Germinal center (tissue), 1 donor: ENCODE data around the gene FUT2.
"Not testable (repeated sequence)": the region's sequence is repeated elsewhere in the genome, so short reads cannot be mapped to it uniquely, and the experiment has no call there.

ENCODE experiments used
- DNase-seq: peaks from one replicate; pipeline ENCODE4 v3.0.0; 2012; ENCODE audit warnings: mixed read lengths, low spot score

FUT2 gene

GRCh38 chr19:48670699-48671445, 24.9 kb upstream of the FUT2 start:
- no peak for DNase-seq

GRCh38 chr19:48671446-48671995, 24.2 kb upstream of the FUT2 start:
- no peak for DNase-seq

GRCh38 chr19:48672994-48673393, 22.8 kb upstream of the FUT2 start, which contains the start of gene NTN5:
Gene NTN5 (minus strand): TSS chr19:48673017. CDS start chr19:48670986, 2,031 bp downstream.
- DNase-seq, result no peak

- no peak for DNase-seq
Observed at GRCh38 chr19:48673436-48674100, 22.2 kb upstream of the FUT2 start.

- DNase-seq, result no peak
Observed at GRCh38 chr19:48674216-48674809, 21.5 kb upstream of the FUT2 start.

GRCh38 chr19:48674921-48675824, 20.6 kb upstream of the FUT2 start:
- peak; percentile 87 for DNase-seq

- DNase-seq, result no peak
Observed at GRCh38 chr19:48676487-48676886, 19.3 kb upstream of the FUT2 start.

- DNase-seq, result no peak
Observed at GRCh38 chr19:48676887-48677286, 18.9 kb upstream of the FUT2 start.

GRCh38 chr19:48678201-48678600, 17.6 kb upstream of the FUT2 start:
- no peak for DNase-seq

- DNase-seq, result not testable (repeated sequence)
Observed at GRCh38 chr19:48680006-48680405, 15.8 kb upstream of the FUT2 start.

- no peak for DNase-seq
Observed at GRCh38 chr19:48680436-48681126, 15.2 kb upstream of the FUT2 start.

- no peak for DNase-seq
Observed at GRCh38 chr19:48681127-48681470, 14.7 kb upstream of the FUT2 start.

GRCh38 chr19:48683349-48683748, 12.4 kb upstream of the FUT2 start:
- DNase-seq, result no peak

- DNase-seq, result no peak
Observed at GRCh38 chr19:48685583-48685982, 10.2 kb upstream of the FUT2 start.

GRCh38 chr19:48686088-48686487, 9.7 kb upstream of the FUT2 start:
- DNase-seq, result no peak

- not testable (repeated sequence) for DNase-seq
Observed at GRCh38 chr19:48686637-48687036, 9.1 kb upstream of the FUT2 start.

- no peak for DNase-seq
Observed at GRCh38 chr19:48687776-48688175, 8.0 kb upstream of the FUT2 start.

- no peak for DNase-seq
Observed at GRCh38 chr19:48689449-48689848, 6.3 kb upstream of the FUT2 start.

- not testable (repeated sequence) for DNase-seq
Observed at GRCh38 chr19:48693629-48694028, 2.1 kb upstream of the FUT2 start.

GRCh38 chr19:48696353-48697010, 711 bp downstream of the FUT2 start:
- DNase-seq, result no peak

- DNase-seq, result no peak
Observed at GRCh38 chr19:48698046-48698445, 2.3 kb downstream of the FUT2 start.
